Activated CD8-positive, alpha-beta memory T cell treated with anti-CD3 and anti-CD28 coated beads, Interleukin-2, amount 50 U/mL, for 24 hours (primary cell): Measurements from ENCODE around the gene UPF1.

ENCODE experiments used
- DNase-seq: peaks from one replicate; pipeline ENCODE4 v3.0.0-alpha.2; 2020; ENCODE audit errors: extremely low read depth

UPF1 gene

GRCh38 chr19:18831524-18832305 lies at the start of gene UPF1:
UPF1 (plus strand) TSS chr19:18831959; CDS start chr19:18832210, 251 bp downstream.
- DNase-seq, result peak; percentile 86

GRCh38 chr19:18782559-18783225 lies 49.1 kb upstream of the UPF1 start:
- no peak for DNase-seq

DNA sequence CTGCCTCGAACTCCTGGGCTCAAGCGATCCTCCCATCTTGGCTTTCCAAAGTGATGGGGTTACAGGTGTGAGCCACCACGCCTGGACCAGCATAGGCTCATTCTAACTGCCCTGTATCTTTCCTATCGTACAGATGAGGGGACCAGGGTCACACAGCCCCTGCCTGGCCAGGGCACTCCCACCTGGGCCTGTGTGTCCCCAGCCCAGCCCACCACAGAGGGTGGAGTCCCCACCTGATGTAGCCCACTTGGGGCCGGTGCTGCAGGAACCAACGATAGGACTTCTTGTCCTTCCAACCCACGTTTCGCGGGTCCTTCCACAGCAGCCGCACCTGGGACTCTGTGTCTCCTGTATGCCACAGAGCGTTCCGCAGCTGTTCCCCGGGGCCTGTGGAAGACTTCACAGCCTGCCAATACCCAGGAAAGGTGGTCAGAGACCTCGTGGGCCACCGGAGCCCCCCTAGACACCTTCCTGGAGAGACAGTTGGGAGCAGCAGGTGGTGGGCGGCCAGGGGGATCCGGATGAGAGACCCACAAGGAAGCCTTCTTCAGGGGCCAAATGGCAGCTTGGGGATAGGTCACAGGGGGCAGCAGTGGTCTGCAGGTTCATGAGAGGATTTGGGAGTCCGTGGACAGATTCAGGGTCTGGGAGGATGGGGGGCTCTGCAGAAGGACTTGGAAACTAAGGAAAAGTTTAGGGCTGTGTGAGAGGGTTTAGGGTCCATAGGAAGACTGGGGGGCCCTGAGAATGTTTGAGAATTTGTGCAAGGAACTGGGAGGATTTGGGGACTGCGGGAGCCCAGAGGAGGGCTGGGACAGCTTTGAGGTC lies 47.6 kb upstream of the UPF1 start:
- no peak for DNase-seq

GRCh38 chr19:18784786-18785120 lies 47.0 kb upstream of the UPF1 start:
- DNase-seq, result no peak

GRCh38 chr19:18785179-18786124 lies 46.3 kb upstream of the UPF1 start:
- DNase-seq, result peak; percentile 27

DNA sequence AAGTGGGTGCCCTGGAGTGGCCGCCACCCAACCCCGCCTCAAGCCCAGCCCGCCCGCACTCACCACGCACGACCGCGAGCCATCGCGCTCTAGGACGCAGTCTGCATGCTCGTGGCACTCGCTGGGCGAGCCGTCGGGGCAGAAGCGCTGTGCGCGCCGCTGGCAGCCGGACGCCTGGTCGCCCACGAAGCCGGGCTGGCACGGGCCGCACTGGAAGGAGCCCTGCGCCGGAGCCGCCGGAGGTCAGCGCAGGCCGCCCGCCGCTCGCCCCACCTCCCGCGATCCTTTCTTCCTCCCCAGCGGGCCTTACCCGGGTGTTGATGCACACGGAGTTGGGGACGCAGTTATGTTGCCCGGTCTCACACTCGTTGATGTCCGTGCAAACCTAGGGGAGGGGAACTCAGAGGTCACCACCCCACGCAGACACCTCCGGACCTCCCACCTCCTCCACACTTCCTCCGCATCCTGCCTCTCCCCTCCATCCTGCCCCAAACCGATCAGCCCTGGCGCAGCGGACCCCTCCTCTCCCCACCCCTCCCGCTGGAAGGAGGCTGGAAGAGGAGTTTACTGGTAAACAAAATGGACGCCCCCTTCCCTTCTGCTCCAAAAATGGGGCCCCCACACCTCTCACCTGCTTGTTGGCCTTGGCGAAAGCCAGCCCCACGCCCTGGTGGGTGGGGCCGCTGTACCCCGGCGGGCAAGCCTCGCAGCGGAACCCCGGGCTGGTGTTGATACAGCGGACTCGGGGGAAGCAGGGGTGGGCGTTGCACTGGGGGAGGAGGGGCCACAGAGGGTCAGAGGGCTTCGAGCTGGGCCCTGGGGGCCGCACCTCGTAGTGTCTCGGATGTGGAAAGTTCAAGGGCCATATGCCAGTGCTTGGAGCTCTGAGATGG lies 43.0 kb upstream of the UPF1 start:
- no peak for DNase-seq

DNA sequence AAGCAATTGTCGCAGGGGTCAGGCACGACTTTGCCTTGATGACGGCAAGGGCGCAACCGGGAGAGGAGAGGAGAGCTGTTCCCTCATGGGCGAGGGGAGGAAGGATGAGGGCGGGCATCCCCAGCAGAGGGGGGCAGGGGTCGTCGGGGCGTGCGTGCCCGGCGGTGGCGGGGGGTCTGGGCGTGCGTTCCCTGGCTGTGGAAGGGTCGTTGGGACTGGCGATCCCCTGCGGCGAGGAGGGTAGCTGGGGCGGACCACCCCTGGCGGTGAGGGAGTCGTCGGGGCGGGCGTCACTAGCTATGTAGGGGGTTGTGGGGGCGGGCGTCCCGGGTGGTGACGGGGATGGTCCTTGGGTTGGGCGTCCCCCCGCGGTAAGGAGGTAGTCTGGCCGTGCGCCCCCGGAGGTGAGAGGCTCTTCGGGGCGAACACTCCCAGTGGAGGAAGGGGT lies 42.3 kb upstream of the UPF1 start:
- no peak for DNase-seq

DNA sequence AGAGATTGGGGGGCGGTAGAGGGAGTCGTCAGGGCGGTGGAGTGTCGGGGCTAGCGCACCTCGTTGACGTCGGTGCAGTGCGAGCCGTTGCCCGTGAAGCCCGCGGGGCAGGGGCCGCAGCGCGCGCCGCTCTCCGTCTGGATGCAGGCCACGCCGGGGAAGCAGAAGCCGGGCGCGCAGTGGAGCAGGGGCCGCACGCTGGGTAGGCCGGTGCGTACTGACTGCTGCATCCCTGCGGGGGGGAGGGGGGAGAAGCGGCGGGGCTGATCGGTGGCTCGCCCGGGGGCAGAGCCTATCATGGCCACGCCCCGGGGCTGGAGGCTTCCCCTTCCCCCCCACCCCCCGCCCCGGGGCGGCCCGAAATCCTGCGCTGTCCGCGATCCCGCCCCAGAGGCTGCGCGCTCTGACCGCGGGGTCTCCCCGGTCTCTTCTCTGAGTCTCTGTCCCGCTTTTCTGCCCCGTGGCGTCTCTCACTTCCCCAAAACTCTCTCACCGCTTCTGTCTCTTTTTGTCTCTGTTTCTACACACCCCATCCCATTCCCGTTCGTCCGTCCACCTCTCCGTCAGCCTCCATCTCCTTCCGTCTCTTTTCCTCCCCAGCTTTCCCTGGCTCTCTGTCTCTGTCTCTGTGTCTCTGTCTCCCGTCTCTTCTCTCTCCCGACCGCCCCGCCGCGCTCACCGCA lies 41.7 kb upstream of the UPF1 start:
- no peak for DNase-seq

DNA sequence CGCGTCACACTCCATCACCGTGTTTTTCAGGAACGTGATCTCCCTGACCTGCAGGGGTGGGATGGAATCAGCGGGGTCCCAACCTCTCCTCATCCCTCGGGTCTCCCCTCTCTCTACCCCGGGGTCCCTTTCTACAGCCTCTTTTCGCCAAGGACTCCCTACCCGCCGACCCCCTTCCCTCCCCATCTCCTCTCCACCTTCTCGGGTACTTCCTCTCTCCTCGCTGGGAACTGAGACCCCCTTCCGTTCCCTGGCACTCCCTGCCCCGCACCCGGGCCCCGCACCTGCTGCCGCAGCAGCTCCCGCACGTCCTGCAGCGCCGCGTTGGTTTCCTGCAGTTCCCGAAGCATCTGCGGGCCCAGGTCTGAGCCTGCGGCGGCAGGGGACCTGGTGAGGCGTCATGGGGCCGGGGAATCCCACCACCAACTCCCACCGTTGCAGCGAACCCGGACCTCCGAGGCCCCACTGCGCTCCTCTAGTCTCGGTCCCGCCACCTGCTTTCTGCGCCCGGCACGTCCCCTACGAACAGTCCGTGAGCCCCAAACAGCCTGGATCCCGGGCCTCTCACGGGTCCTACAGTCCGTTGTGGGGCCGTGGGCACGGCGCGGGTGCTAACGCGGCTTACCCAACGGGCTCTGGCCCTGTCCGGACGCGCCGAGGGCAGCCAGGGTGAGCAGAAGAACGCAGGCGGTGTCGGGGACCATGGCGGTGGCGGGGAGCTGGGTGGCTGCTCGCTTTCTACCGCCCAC lies 41.0 kb upstream of the UPF1 start, which contains the start of gene COMP:
Gene COMP (minus strand): TSS at position 740 of the 749 bp plus-strand sequence. CDS start 36 bp downstream, at position 704.
- no peak for DNase-seq

- DNase-seq, result no peak
Observed at GRCh38 chr19:18791315-18791678, 40.5 kb upstream of the UPF1 start.

GRCh38 chr19:18792661-18793060 lies 39.1 kb upstream of the UPF1 start:
- no peak for DNase-seq

GRCh38 chr19:18793144-18794028 lies 38.4 kb upstream of the UPF1 start:
- DNase-seq, result no peak

GRCh38 chr19:18794029-18794313 lies 37.8 kb upstream of the UPF1 start:
- DNase-seq, result no peak

- DNase-seq, result no peak
Observed at GRCh38 chr19:18794692-18795091, 37.1 kb upstream of the UPF1 start.

GRCh38 chr19:18795540-18795939 lies 36.2 kb upstream of the UPF1 start:
- DNase-seq, result no peak

- DNase-seq, result no peak
Observed at GRCh38 chr19:18796239-18796638, 35.5 kb upstream of the UPF1 start.

DNA sequence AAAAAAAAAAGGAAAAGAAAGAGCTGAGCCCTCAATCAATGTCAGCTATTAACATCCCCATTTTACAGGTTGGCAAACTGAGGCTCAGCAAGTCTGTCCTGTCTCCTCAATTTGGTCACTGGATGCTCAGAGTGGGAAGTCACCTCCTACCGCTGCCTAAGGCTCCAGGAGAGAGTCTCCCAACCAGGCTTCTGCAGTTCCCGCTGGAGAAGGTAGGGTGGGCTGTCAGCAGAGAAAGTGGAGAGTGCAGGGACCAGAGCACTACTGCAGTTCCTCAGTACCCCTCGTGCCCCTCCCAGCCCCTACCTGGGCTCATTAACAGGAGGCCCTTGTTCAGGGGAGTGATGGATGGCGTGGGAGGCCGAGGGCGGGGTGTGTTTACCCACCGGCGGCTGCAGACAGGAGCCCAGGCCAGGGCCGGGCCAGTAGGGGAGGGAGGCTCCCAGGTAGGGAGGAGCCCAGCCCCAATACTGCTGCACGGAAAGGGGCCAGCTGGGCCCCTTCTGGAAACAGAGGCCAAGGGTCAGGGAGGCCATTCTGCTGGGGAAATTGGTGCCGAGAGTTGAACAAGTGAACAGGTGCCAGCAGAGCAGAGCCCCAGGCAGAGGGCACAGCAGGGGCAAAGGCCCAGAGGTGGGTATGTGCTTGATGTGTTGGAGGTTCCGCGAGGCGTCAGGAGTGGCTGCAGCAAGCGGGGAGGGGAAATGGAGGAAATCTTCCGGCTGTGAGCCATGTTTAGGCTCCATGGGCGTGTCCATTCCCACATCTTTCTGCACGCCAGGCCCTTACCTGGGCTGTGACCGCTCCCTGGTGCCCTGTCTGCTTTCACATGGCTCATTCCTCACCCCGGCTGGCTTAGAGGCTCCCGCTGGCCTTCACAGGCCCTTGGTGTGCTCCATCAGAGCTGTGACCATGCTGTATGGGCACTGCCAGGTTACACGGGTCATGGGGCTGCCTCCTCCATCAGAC lies 33.1 kb upstream of the UPF1 start:
- DNase-seq, result no peak
